A673 (cell line): ENCODE measurements around the gene ELOVL7. TPM values are rescaled to one million over a fixed set of nuclear protein-coding genes. Genes with fewer than 3 reads are reported as not detected.
A peak's percentile ranks its signal among the peaks of the same experiment; 100 is the strongest.

ENCODE experiments used
- BruUV-seq: library from RNA; stranded (reverse); fragments of 400-500 nt; replicated peaks from 2 replicates; lab custom pipeline; 2021; lab: Mats Ljungman, UMichigan
- CTCF ChIA-PET: fragments of 300-600 bp; sonication (Branson Sonifier 250); formaldehyde crosslinking; loops from one replicate; lab custom pipeline; 2022; ENCODE audit warnings: antibody characterized with exemption; lab: Charles Lee
- POLR2A ChIA-PET: fragments of 300-600 bp; sonication (Branson Sonifier 250); formaldehyde crosslinking; loops from one replicate; lab custom pipeline; 2022; ENCODE audit warnings: antibody characterized with exemption; ENCODE audit not compliant: low non-redundant PET; lab: Charles Lee
- DNase-seq: peaks from one replicate; pipeline ENCODE4 v3.0.0-alpha.2; 2015; ENCODE audit warnings: low spot score
- H3K27ac ChIP-seq: fragments of 200-600 bp; sonication (generic); 2 replicates; pipeline ENCODE4 v1.5.1; 2016; ENCODE audit warnings: mixed run types, low read depth, mild to moderate bottlenecking, mixed read lengths, antibody characterized with exemption, low read length; ENCODE audit not compliant: poor library complexity, severe bottlenecking
- H3K27me3 ChIP-seq: fragments of 200-600 bp; sonication (generic); replicated peaks from 2 replicates; pipeline ENCODE4 v1.6.1; 2017; ENCODE audit warnings: mixed run types, low read depth, mild to moderate bottlenecking, mixed read lengths, antibody characterized with exemption, low read length; ENCODE audit not compliant: insufficient read depth, poor library complexity
- H3K36me3 ChIP-seq: fragments of 200-600 bp; sonication (generic); 2 replicates; pipeline ENCODE4 v1.6.1; 2016; ENCODE audit warnings: mixed run types, mild to moderate bottlenecking, mixed read lengths, antibody characterized with exemption, low read length; ENCODE audit not compliant: insufficient read depth, poor library complexity, severe bottlenecking
- H3K4me1 ChIP-seq: fragments of 200-600 bp; sonication (generic); 2 replicates; pipeline ENCODE4 v1.6.1; 2017; ENCODE audit warnings: mixed run types, mild to moderate bottlenecking, mixed read lengths, antibody characterized with exemption, low read length; ENCODE audit not compliant: insufficient read depth, poor library complexity, severe bottlenecking
- H3K4me3 ChIP-seq: fragments of 200-600 bp; sonication (generic); 2 replicates; pipeline ENCODE4 v1.5.1; 2016; ENCODE audit warnings: low read depth, mixed run types, mild to moderate bottlenecking, mixed read lengths, low read length; ENCODE audit not compliant: poor library complexity, severe bottlenecking
- H3K9me3 ChIP-seq: fragments of 200-600 bp; sonication (generic); 2 replicates; pipeline ENCODE4 v1.6.1; 2016; ENCODE audit warnings: mixed run types, low read depth, mild to moderate bottlenecking, mixed read lengths, antibody characterized with exemption, low read length; ENCODE audit not compliant: poor library complexity, severe bottlenecking
- CTCF ChIP-seq: fragments of 300-800, 200-600 bp; sonication (generic); conservative IDR thresholded peaks from 2 replicates; pipeline ENCODE4 v1.5.1; 2017; ENCODE audit warnings: low read depth, mild to moderate bottlenecking, antibody characterized with exemption, low read length, moderate library complexity, mixed read lengths
- EZH2 ChIP-seq: fragments of 200-600 bp; sonication (generic); IDR thresholded peaks from 2 replicates; pipeline ENCODE4 v1.6.1; 2017; ENCODE audit warnings: borderline replicate concordance, low read depth, mild to moderate bottlenecking, mixed read lengths, antibody characterized with exemption, low read length; ENCODE audit not compliant: poor library complexity, severe bottlenecking
- intact Hi-C: fragments of 100-400 bp; cut with micrococcal nuclease; formaldehyde crosslinking; loops from one replicate; pipeline ENCODE4 v1.10.0; 2022; ENCODE audit not compliant: unreplicated experiment
- total RNA-seq: library from RNA; stranded (reverse); gene quantifications from 2 replicates; pipeline ENCODE4 v1.2.3, GENCODE V29; 2021

ELOVL7 gene
- total RNA-seq, 1 experiment from 2014 or later, result not detected

GRCh38 chr5:60789551-60789950 lies 54.5 kb downstream of the ELOVL7 start:
- TF ChIP-seq CTCF (no peak), EZH2 (no peak)
- no peak overlapping the region for H3K27ac ChIP-seq
- no peaks in the 10 kb centered on the region for H3K4me1 ChIP-seq
- intact Hi-C loops, result no loop called here
- BruUV-seq, result no TSS peak
- H3K9me3 ChIP-seq, result no peaks in the 10 kb centered on the region
- H3K4me3 ChIP-seq, result no peak overlapping the region
- ChIA-PET CTCF (no interaction called here), POLR2A (no interaction called here)
- no peak for DNase-seq
- no peaks in the 10 kb centered on the region for H3K36me3 ChIP-seq
- peaks cover 16% of the 10 kb centered on the region for H3K27me3 ChIP-seq

GRCh38 chr5:60788863-60789513 lies 55.1 kb downstream of the ELOVL7 start:
- Histone ChIP-seq H3K4me3 (no peak overlapping the region), H3K36me3 (no peaks in the 10 kb centered on the region), H3K27ac (no peak overlapping the region), H3K9me3 (no peaks in the 10 kb centered on the region), H3K27me3 (peaks cover 21% of the 10 kb centered on the region), H3K4me1 (no peaks in the 10 kb centered on the region)
- ChIA-PET POLR2A (no interaction called here), CTCF (no interaction called here)
- BruUV-seq, result no TSS peak
- no peak for TF ChIP-seq CTCF
- TF ChIP-seq EZH2, result no peak
- no peak for DNase-seq
- intact Hi-C loops, result no loop called here

GRCh38 chr5:60779466-60779865 lies 64.6 kb downstream of the ELOVL7 start:
- POLR2A ChIA-PET, result no interaction called here
- no peak overlapping the region for H3K27ac ChIP-seq
- peak; percentile 6 for DNase-seq
- H3K4me3 ChIP-seq, result no peak overlapping the region
- TF ChIP-seq CTCF (no peak), EZH2 (no peak)
- no TSS peak for BruUV-seq
- intact Hi-C loops, result no loop called here
- H3K4me1 ChIP-seq, result no peaks in the 10 kb centered on the region
- peaks cover 10% of the 10 kb centered on the region for H3K27me3 ChIP-seq
- no peaks in the 10 kb centered on the region for H3K36me3 ChIP-seq
- no peaks in the 10 kb centered on the region for H3K9me3 ChIP-seq
- CTCF ChIA-PET, result no interaction called here
